Neuronal stem cell (in vitro differentiated cells): ENCODE results near the gene RBL1.
A peak's percentile ranks its signal among the peaks of the same experiment; 100 is the strongest.

Experiments used
- DNase-seq: peaks from one replicate; pipeline ENCODE4 v3.0.0-alpha.2; 2013; ENCODE audit warnings: low spot score
- H2AFZ ChIP-seq: one replicate; pipeline ENCODE4 v1.6.1; 2013; ENCODE audit warnings: mild to moderate bottlenecking, low read length, inconsistent platforms
- H2AK5ac ChIP-seq: 2 replicates; pipeline ENCODE4 v1.6.1; 2013; ENCODE audit warnings: low read depth, mild to moderate bottlenecking, inconsistent platforms, low read length, moderate library complexity, mixed read lengths
- H2BK120ac ChIP-seq: 2 replicates; pipeline ENCODE4 v1.6.1; 2013; ENCODE audit warnings: low read depth, mild to moderate bottlenecking, inconsistent platforms, low read length, moderate library complexity, mixed read lengths
- H2BK12ac ChIP-seq: one replicate; pipeline ENCODE4 v1.6.1; 2013; ENCODE audit warnings: low read length, inconsistent platforms
- H2BK15ac ChIP-seq: 2 replicates; pipeline ENCODE4 v1.6.1; 2013; ENCODE audit warnings: mild to moderate bottlenecking, low read length, inconsistent platforms, mixed read lengths
- H2BK5ac ChIP-seq: one replicate; pipeline ENCODE4 v1.6.1; 2013; ENCODE audit warnings: inconsistent platforms, mild to moderate bottlenecking, low read length, moderate library complexity
- H3K14ac ChIP-seq: one replicate; pipeline ENCODE4 v1.6.1; 2013; ENCODE audit warnings: low read length, inconsistent platforms
- H3K18ac ChIP-seq: 2 replicates; pipeline ENCODE4 v1.6.1; 2013; ENCODE audit warnings: low read length, inconsistent platforms
- H3K23ac ChIP-seq: 2 replicates; pipeline ENCODE4 v1.6.1; 2013; ENCODE audit warnings: low read depth, mild to moderate bottlenecking, mixed read lengths, low read length, inconsistent platforms; ENCODE audit not compliant: poor library complexity
- H3K27ac ChIP-seq: replicated peaks from 3 replicates; pipeline ENCODE4 v1.5.1; 2013; ENCODE audit warnings: low read length, inconsistent platforms
- H3K27me3 ChIP-seq, 3 experiments: 2 replicates each; pipeline ENCODE4 v1.6.1; 2013; ENCODE audit warnings: low read length in 3 of 3, mild to moderate bottlenecking in 2 of 3, inconsistent platforms in 1 of 3, low read depth in 1 of 3, mixed read lengths in 1 of 3, moderate library complexity in 1 of 3; ENCODE audit not compliant: control insufficient read depth in 3 of 3, insufficient read depth in 3 of 3
- H3K36me3 ChIP-seq, 2 donors: replicated peaks in 1 of 2; 2 replicates each; pipeline ENCODE4 v1.6.1; 2013; ENCODE audit warnings: low read length in 2 of 2; ENCODE audit not compliant: control insufficient read depth in 2 of 2, insufficient read depth in 2 of 2
- H3K4ac ChIP-seq: 2 replicates; pipeline ENCODE4 v1.6.1; 2013; ENCODE audit warnings: inconsistent platforms, mild to moderate bottlenecking, low read length, moderate library complexity
- H3K4me1 ChIP-seq, 2 donors: 1 replicate in 1 of 2; 2 replicates in 1 of 2; pipeline ENCODE4 v1.6.1; 2013; ENCODE audit warnings: low read length in 2 of 2, low read depth in 1 of 2; ENCODE audit not compliant: control insufficient read depth in 2 of 2, insufficient read depth in 1 of 2
- H3K4me2 ChIP-seq: one replicate; pipeline ENCODE4 v1.6.1; 2013; ENCODE audit warnings: mild to moderate bottlenecking, low read length, inconsistent platforms; ENCODE audit not compliant: insufficient read depth, poor library complexity, severe bottlenecking
- H3K4me3 ChIP-seq, 2 donors: 2 replicates each; pipeline ENCODE4 v1.5.1; 2013; ENCODE audit warnings: low read length in 2 of 2, mild to moderate bottlenecking in 2 of 2, inconsistent platforms in 1 of 2, moderate library complexity in 1 of 2
- H3K79me1 ChIP-seq: one replicate; pipeline ENCODE4 v1.6.1; 2013; ENCODE audit warnings: low read depth, mild to moderate bottlenecking, inconsistent platforms, low read length, moderate library complexity
- H3K9ac ChIP-seq: one replicate; pipeline ENCODE4 v1.6.1; 2013; ENCODE audit warnings: mild to moderate bottlenecking, low read depth, low read length, inconsistent platforms; ENCODE audit not compliant: poor library complexity
- H3K9me3 ChIP-seq, 2 donors: replicated peaks in 1 of 2; 2 replicates each; pipeline versions ENCODE3 to v1.6.1; 2013; ENCODE audit warnings: low read length in 2 of 2, mild to moderate bottlenecking in 2 of 2, inconsistent platforms in 1 of 2, low read depth in 1 of 2, mixed read lengths in 1 of 2, moderate library complexity in 1 of 2; ENCODE audit not compliant: control insufficient read depth in 2 of 2, insufficient read depth in 1 of 2
- H4K8ac ChIP-seq: one replicate; pipeline ENCODE4 v1.6.1; 2013; ENCODE audit warnings: low read depth, mild to moderate bottlenecking, inconsistent platforms, low read length, moderate library complexity
- H4K91ac ChIP-seq: one replicate; pipeline ENCODE4 v1.6.1; 2013; ENCODE audit warnings: low read length, low read depth, mild to moderate bottlenecking, inconsistent platforms; ENCODE audit not compliant: poor library complexity
- WGBS, 2 donors: extraction: QIAGEN DNeasy Blood & Tissue Kit; methylation state at CpG; one replicate each; pipeline ENCODE4 v1.1.7; 2013; ENCODE audit warnings: missing lambda C conversion rate in 2 of 2, mixed read lengths in 1 of 2; ENCODE audit not compliant: insufficient read length in 2 of 2, insufficient replicate concordance in 1 of 2; ENCODE audit errors: extremely low coverage in 2 of 2; 5-methylcytosine and 5-hydroxymethylcytosine counted together

The RBL1 gene

GRCh38 chr20:37114012-37114411 lies 18.2 kb upstream of the RBL1 start:
- no peak overlapping the region for H3K14ac ChIP-seq
- H3K4me2 ChIP-seq, result no peak overlapping the region
- no peak overlapping the region for H3K4me3 ChIP-seq
- no peak overlapping the region for H3K4ac ChIP-seq
- WGBS, 2 donors, result no CpG with 5 or more reads among the region's 8 CpGs
- no peak overlapping the region for H3K9ac ChIP-seq
- peaks cover 0 to 1% of the 10 kb centered on the region in 2 donors for H3K9me3 ChIP-seq
- H2AFZ ChIP-seq, result no peak overlapping the region
- no peak overlapping the region for H2AK5ac ChIP-seq
- H3K36me3 ChIP-seq, result no peaks in the 10 kb centered on the region
- DNase-seq, result no peak
- no peak overlapping the region for H2BK5ac ChIP-seq
- H3K4me1 ChIP-seq, result no peaks in the 10 kb centered on the region
- no peak overlapping the region for H2BK15ac ChIP-seq
- no peak overlapping the region for H4K91ac ChIP-seq
- no peak overlapping the region for H2BK12ac ChIP-seq
- H2BK120ac ChIP-seq, result no peak overlapping the region
- no peaks in the 10 kb centered on the region for H3K27me3 ChIP-seq
- H3K18ac ChIP-seq, result no peak overlapping the region
- H3K23ac ChIP-seq, result no peak overlapping the region
- no peak overlapping the region for H4K8ac ChIP-seq
- H3K27ac ChIP-seq, result no peak overlapping the region
- H3K79me1 ChIP-seq, result no peaks in the 10 kb centered on the region

- H3K4me1 ChIP-seq, result no peaks in the 10 kb centered on the region
- H3K36me3 ChIP-seq, result no peaks in the 10 kb centered on the region
- no peak overlapping the region for H3K4ac ChIP-seq
- H2AK5ac ChIP-seq, result no peak overlapping the region
- no peak overlapping the region for H4K91ac ChIP-seq
- no peak for DNase-seq
- H3K18ac ChIP-seq, result no peak overlapping the region
- H2BK5ac ChIP-seq, result peak overlapping the region; percentile 34
- H3K14ac ChIP-seq, result no peak overlapping the region
- H2BK15ac ChIP-seq, result no peak overlapping the region
- H3K9me3 ChIP-seq, result peaks cover 0 to 1% of the 10 kb centered on the region in 2 donors
- no peaks in the 10 kb centered on the region for H3K79me1 ChIP-seq
- no peak overlapping the region for H4K8ac ChIP-seq
- no CpG with 5 or more reads among the region's 2 CpGs for WGBS, 2 donors
- H3K4me3 ChIP-seq, result no peak overlapping the region
- no peak overlapping the region for H2BK12ac ChIP-seq
- H3K27ac ChIP-seq, result no peak overlapping the region
- H3K9ac ChIP-seq, result no peak overlapping the region
- H3K27me3 ChIP-seq, result no peaks in the 10 kb centered on the region
- no peak overlapping the region for H3K4me2 ChIP-seq
- no peak overlapping the region for H3K23ac ChIP-seq
- no peak overlapping the region for H2BK120ac ChIP-seq
- no peak overlapping the region for H2AFZ ChIP-seq
Observed at GRCh38 chr20:37111926-37112455, 16.2 kb upstream of the RBL1 start.

GRCh38 chr20:37108676-37109075 lies 12.9 kb upstream of the RBL1 start:
- Histone ChIP-seq H3K27me3 (no peaks in the 10 kb centered on the region), H3K9me3 (peaks cover 0 to 1% of the 10 kb centered on the region in 2 donors), H3K4me2 (no peak overlapping the region), H3K14ac (no peak overlapping the region), H2BK5ac (no peak overlapping the region), H3K4me3 (no peak overlapping the region), H3K9ac (no peak overlapping the region), H3K36me3 (no peaks in the 10 kb centered on the region), H4K8ac (no peak overlapping the region), H3K79me1 (no peaks in the 10 kb centered on the region), H2AFZ (no peak overlapping the region), H3K23ac (no peak overlapping the region), H3K4ac (no peak overlapping the region), H2BK12ac (no peak overlapping the region), H2BK120ac (no peak overlapping the region), H2AK5ac (no peak overlapping the region), H3K27ac (no peak overlapping the region), H3K4me1 (no peaks in the 10 kb centered on the region), H4K91ac (no peak overlapping the region), H2BK15ac (no peak overlapping the region), H3K18ac (no peak overlapping the region)
- WGBS, 2 donors, result no CpG with 5 or more reads among the region's 4 CpGs
- no peak for DNase-seq

- Histone ChIP-seq H2BK15ac (no peak overlapping the region), H3K36me3 (no peaks in the 10 kb centered on the region), H3K27ac (no peak overlapping the region), H3K4me2 (no peak overlapping the region), H4K91ac (no peak overlapping the region), H2BK12ac (no peak overlapping the region), H3K23ac (no peak overlapping the region), H3K4me3 (no peak overlapping the region), H3K4me1 (no peaks in the 10 kb centered on the region), H3K18ac (no peak overlapping the region), H2BK5ac (no peak overlapping the region), H2AK5ac (no peak overlapping the region), H3K79me1 (no peaks in the 10 kb centered on the region), H3K4ac (no peak overlapping the region), H3K9me3 (no peaks in the 10 kb centered on the region), H2AFZ (peak overlapping the region; percentile 3), H3K14ac (no peak overlapping the region), H2BK120ac (no peak overlapping the region), H4K8ac (no peak overlapping the region), H3K27me3 (no peaks in the 10 kb centered on the region), H3K9ac (no peak overlapping the region)
- DNase-seq, result no peak
- no CpG with 5 or more reads among the region's 6 CpGs for WGBS, 2 donors
Observed at GRCh38 chr20:37102571-37102970, 6.8 kb upstream of the RBL1 start.
